OCI-LY3 (cell line): ENCODE results near the gene PITX2.
"Not testable (repeated sequence)": the region's sequence is repeated elsewhere in the genome, so short reads cannot be mapped to it uniquely, and the experiment has no call there.

Experiments used
- H2AFZ ChIP-seq: fragments of 200-600, 300-600 bp; shearing (Covaris generic); 2 replicates; pipeline ENCODE4 v1.6.0; 2014; ENCODE audit warnings: antibody characterized with exemption, low read depth, low read length
- H3K27ac ChIP-seq: fragments of 200-600, 300-600 bp; sonication (generic); 2 replicates; pipeline ENCODE4 v1.5.1; 2014; ENCODE audit warnings: mild to moderate bottlenecking, low read length, moderate library complexity, mixed read lengths
- H3K27me3 ChIP-seq: fragments of 200-600, 300-600 bp; sonication (generic); 2 replicates; pipeline ENCODE4 v1.6.1; 2014; ENCODE audit warnings: low read depth, low read length, mixed read lengths
- H3K36me3 ChIP-seq: fragments of 200-600, 300-600 bp; sonication (generic); replicated peaks from 2 replicates; pipeline ENCODE3; 2014; ENCODE audit warnings: low read depth, low read length, mixed read lengths
- H3K4me1 ChIP-seq: fragments of 300-600, 200-600 bp; sonication (generic); 2 replicates; pipeline ENCODE4 v1.6.1; 2014; ENCODE audit warnings: low read length, mixed read lengths
- H3K4me2 ChIP-seq: fragments of 200-600, 300-600 bp; sonication (generic); 2 replicates; pipeline ENCODE4 v1.6.1; 2014; ENCODE audit warnings: low read length, mixed read lengths
- H3K4me3 ChIP-seq: fragments of 300-600, 200-600 bp; sonication (generic); 2 replicates; pipeline ENCODE4 v1.5.1; 2014; ENCODE audit warnings: antibody characterized with exemption, mild to moderate bottlenecking, low read length, moderate library complexity
- H3K79me2 ChIP-seq: fragments of 300-600, 200-600 bp; shearing (Covaris generic); 2 replicates; pipeline ENCODE4 v1.6.1; 2014; ENCODE audit warnings: mild to moderate bottlenecking, low read length, mixed read lengths
- H3K9ac ChIP-seq: fragments of 300-600, 200-600 bp; shearing (Covaris generic); 2 replicates; pipeline ENCODE4 v1.6.0; 2014; ENCODE audit warnings: mild to moderate bottlenecking, low read length, moderate library complexity
- H3K9me3 ChIP-seq: fragments of 200-600, 300-600 bp; shearing (Covaris generic); 2 replicates; pipeline ENCODE4 v1.6.1; 2014; ENCODE audit warnings: low read length, mixed read lengths; ENCODE audit not compliant: insufficient read depth
- H4K20me1 ChIP-seq: fragments of 200-600, 300-600 bp; sonication (generic); 2 replicates; pipeline ENCODE4 v1.6.1; 2016; ENCODE audit warnings: low read length, mixed read lengths; ENCODE audit not compliant: insufficient read depth
- EZH2phosphoT487 ChIP-seq: fragments of 200-600 bp; shearing (Covaris generic); IDR thresholded peaks from 2 replicates; pipeline ENCODE4 v1.6.1; 2018; ENCODE audit warnings: antibody characterized with exemption, mixed run types, low read depth
- TF ChIP-seq, protein P1 (sequence below): fragments of 200-600, 300-600 bp; sonication (generic); IDR thresholded peaks from 2 replicates; pipeline ENCODE4 v1.5.1; 2014; ENCODE audit warnings: antibody characterized with exemption, low read length, low read depth

PITX2 gene

GRCh38 chr4:110586131-110586850 lies 36.6 kb downstream of the PITX2 start:
- H3K4me3 ChIP-seq, result no peak overlapping the region
- H3K4me1 ChIP-seq, result no peaks in the 10 kb centered on the region
- TF ChIP-seq, protein P1, sequence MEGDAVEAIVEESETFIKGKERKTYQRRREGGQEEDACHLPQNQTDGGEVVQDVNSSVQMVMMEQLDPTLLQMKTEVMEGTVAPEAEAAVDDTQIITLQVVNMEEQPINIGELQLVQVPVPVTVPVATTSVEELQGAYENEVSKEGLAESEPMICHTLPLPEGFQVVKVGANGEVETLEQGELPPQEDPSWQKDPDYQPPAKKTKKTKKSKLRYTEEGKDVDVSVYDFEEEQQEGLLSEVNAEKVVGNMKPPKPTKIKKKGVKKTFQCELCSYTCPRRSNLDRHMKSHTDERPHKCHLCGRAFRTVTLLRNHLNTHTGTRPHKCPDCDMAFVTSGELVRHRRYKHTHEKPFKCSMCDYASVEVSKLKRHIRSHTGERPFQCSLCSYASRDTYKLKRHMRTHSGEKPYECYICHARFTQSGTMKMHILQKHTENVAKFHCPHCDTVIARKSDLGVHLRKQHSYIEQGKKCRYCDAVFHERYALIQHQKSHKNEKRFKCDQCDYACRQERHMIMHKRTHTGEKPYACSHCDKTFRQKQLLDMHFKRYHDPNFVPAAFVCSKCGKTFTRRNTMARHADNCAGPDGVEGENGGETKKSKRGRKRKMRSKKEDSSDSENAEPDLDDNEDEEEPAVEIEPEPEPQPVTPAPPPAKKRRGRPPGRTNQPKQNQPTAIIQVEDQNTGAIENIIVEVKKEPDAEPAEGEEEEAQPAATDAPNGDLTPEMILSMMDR, result peak; percentile 53
- TF ChIP-seq EZH2phosphoT487, result no peak
- H3K9ac ChIP-seq, result no peak overlapping the region
- no peak overlapping the region for H3K27ac ChIP-seq
- no peaks in the 10 kb centered on the region for H4K20me1 ChIP-seq
- no peaks in the 10 kb centered on the region for H3K27me3 ChIP-seq
- no peaks in the 10 kb centered on the region for H3K36me3 ChIP-seq
- no peaks in the 10 kb centered on the region for H3K79me2 ChIP-seq
- no peak overlapping the region for H3K4me2 ChIP-seq
- no peaks in the 10 kb centered on the region for H3K9me3 ChIP-seq
- H2AFZ ChIP-seq, result no peak overlapping the region

- H3K79me2 ChIP-seq, H3K4me2 ChIP-seq, H3K27ac ChIP-seq, H4K20me1 ChIP-seq, H3K4me3 ChIP-seq, H3K27me3 ChIP-seq, H3K9ac ChIP-seq, H3K4me1 ChIP-seq, H2AFZ ChIP-seq, H3K36me3 ChIP-seq, H3K9me3 ChIP-seq: not testable (repeated sequence)
Measured at GRCh38 chr4:110576696-110577095, 46.2 kb downstream of the PITX2 start.
